Urothelium cell line (cell line): ENCODE measurements around the gene SLC38A9.
"Not testable (repeated sequence)": the region's sequence is repeated elsewhere in the genome, so short reads cannot be mapped to it uniquely, and the experiment has no call there.

Experiments
- DNase-seq: peaks from one replicate; pipeline ENCODE4 v3.0.0; 2011; ENCODE audit warnings: low spot score, mixed read lengths
- FAIRE-seq: peaks from 2 replicates; lab custom pipeline; 2011; peaks lifted over from hg19 to GRCh38; lab: Jason Lieb, UNC

The SLC38A9 gene

DNA sequence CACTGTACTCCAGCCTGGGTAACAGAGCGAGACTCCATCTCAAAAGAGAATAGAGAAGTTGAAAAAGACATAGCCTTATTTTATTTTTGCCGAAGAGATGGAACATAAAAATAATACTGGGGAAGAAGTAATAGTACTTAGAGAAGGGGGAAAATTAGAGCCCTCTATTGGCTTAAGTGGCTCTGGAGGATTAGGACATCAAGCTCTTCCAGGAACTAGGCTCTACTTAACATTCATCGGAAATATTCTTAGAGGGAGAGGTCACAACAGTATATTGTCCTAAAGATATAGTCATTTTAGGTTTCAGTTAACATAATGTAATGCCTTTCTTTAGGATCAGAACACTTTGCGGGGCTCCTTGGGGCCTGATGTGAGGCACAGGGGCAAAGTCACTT, 91.4 kb downstream of the SLC38A9 start:
- FAIRE-seq (no peak), DNase-seq (no peak)

DNA sequence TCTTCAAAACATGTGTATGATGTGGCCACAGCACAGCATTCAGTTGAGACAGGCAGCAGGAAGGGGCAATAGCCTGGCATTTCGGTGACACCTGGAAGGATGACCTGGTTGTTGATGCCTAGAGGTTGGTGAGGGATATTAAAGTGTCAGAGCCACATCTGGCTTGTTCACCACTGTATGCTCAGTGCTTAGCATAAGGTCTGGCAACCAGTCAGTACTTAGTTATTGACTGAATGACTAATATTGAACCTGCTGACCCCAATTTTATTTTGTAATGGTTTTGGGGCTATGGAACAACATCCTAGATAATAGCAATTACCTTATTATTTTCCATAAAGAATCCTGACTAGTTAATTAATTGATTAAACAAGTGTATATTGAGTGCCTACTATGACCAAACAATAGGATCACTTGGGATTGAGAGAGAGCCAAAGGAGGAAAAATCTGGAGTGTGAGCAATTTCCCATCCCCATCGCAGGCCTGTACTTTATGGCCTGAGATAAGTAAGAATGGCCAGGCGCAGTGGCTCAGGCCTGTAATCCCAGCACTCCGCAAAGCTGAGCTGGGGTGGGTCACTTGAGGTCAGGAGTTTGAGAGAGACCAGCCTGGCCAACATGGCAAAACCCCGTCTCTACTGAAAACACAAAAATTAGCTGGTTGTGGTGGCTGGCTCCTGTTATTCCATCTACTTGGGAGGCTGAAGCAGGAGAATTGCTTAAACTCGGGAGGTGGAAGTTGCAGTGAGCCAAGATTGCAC, 91.9 kb downstream of the SLC38A9 start:
- FAIRE-seq (no peak), DNase-seq (no peak)

DNA sequence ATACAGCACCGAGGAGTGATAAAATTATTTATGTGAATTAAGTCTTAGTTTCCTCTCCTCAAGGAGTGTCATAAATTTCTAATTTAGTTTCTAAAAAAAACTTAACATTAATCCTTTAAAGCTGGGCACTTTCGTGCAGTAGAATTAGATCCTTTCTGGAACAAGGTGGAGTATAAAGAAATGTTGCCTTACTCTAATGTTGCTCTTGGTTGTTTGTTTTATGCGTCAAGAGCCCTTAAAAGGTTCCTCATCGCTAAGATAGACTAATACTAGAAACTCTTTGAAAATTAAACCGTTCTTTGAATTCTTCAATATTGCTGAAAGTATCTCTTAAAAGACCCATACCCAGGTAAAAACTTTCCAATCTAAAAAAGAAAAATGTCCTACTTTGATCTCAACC, 93.8 kb downstream of the SLC38A9 start:
- no peak for DNase-seq
- FAIRE-seq = no peak

DNA sequence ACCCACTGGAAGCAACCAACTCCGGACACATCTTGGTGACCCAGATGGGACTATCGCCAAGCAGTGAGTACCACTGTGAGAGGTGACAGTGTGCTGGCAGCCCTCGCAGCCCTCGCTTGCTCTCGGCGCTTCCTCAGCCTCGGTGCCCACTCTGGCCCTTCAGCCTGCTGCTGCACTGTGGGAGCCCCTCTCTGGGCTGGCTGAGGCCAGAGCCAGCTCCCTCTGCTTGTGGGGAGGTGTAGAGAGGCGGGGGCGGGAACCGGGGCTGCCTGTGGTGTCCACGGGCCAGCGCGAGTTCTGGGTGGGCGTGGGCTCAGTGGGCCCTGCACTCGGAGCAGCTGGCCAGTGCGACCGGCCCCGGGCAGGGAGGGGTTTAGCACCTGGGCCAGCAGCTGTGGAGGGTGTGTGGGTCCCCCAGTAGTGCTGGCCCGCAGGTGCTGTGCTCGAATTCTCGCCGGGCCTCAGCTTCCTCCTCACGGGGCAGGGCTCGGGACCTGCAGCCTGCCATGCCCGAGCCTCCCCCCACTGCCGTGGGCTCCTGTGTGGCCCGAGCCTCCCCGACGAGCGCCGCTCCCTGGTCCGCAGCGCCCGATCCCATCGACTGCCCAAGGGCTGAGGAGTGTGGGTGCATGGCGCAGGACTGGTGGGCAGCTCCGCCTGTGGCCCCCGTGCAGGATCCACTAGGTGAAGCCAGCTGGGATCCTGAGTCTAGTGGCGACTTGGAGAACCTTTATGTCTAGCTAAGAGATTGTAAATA, 98.8 kb downstream of the SLC38A9 start:
- no peak for FAIRE-seq
- no peak for DNase-seq

DNA sequence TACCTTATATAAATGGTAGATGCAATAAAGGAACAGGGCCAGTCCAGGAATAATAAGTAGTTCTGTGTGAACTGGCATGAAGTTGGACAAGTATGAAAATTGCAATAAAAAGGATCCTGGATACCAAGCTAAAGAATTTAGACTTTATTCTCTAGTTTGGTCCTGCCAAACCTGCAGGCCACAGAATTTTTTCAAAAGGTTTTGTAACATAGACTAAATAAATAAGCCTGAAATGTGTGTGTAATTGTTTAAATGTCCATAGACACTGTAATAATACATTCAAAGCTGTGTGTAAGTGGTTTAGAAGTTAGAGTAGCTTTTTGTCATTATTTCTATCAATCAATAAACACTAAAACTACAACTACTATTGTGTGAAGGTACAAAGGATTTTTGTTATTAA, 101.6 kb downstream of the SLC38A9 start:
- FAIRE-seq (no peak), DNase-seq (no peak)

DNA sequence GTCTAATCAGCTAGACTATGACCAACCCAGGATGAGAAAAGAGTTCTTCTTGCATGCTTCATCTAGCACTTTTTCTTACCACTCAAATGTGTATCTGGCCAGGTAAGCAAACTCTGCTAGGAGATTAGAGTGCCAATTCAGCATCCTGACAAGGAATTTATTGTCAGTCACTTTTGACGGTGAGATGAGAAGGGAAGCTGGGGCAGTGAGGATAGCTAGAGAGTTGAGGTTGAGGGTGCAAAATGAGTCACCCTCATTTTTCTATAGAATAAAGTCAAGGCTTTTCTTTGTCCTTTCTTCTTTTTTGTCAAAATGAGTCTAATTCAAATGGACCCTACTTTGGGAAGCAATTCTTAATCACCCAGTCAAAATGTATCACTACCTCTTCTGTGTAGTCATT, 102.7 kb downstream of the SLC38A9 start:
- no peak for FAIRE-seq
- DNase-seq = no peak

DNA sequence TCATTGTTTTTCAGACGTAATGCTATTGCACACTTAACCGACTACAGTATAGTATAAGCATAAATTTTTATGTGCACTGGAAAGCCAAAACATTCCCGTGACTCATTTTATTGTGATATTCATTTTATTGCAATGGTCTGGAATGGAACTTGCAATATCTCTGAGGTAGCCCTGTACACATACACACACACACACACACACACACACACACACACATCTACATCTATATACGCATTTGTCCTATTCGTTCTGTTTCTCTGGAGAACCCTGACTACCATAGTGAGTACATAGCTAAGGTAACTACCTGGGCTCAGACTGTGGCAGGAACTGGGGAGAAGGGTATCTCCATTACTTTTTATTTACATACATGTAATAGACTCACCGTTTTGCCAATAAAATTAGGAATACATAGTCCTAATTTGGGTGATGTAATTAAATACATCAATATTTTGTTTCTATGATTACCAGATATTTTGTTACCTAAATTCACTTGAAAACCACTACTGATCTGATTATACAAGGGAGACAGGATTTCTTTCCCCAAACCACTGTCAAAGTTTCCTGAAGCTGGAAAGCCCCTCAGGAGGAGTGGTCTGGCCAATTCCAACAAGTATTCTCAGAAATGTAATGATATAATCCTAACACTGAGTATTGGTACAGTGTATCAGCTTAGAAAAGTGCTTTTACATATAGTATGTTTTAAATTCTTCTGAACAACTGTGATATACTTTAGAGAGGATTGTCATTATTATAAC, 103.4 kb downstream of the SLC38A9 start:
- DNase-seq = no peak
- no peak for FAIRE-seq

DNA sequence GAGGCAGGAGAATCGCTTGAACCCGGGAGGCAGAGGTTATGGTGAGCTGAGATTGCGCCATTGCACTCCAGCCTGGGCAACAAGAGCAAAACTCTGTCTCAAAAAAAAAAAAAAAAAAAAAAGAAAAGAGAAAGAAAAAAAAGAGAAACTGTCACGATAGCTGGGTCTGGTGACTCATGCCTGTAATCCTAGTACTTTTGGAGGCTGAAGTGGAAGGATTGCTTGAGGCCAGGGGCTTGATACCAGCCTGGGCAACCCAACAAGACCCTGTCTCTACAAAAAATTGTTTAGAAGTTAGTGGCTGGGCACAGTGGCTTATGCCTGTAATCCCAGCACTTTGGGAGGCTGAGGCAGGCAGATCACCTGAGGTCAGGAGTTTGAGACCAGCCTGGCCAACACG, 104.8 kb downstream of the SLC38A9 start:
- not testable (repeated sequence) for FAIRE-seq, DNase-seq

DNA sequence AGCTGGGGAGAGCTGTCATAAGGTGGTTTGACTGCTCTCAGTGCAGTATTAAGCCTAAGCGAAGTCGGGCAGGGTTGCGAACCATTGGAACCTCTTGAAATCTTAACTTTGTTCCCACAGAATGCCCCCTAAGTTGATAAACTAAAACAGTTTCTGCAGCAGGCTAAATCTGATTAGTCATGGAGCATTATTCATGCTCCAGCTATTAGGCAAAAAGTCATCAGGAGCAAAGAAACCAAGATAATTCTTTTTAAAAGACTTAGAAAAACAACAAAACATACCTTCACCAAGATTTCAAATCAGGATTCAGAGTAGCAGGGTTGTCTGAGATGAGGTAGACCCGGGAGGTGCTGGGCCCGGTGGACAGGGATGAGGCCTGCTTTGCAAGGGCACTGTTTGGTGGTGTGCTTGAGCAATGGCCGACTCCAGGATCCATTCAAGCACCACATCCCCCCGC, 107.5 kb downstream of the SLC38A9 start:
- FAIRE-seq (peak; percentile 23), DNase-seq (no peak)

DNA sequence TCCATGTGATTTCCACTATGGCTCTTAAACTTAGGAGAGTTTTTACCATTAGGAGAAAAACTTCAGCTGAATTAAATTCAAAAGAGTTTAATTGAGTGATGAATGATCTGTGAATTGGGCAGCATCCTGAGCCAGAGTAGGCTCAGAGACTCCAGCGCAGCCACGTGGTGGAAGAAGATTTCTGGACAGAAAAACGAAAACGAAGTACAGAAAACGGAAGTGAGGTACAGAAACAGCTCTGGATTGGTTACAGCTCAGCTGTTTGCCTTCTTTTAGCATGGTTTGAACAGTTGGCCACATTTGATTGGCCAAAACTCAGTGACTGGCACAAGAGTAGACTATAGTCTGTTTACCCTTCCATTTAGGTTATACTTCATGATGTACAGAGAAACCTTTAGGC, 108.2 kb downstream of the SLC38A9 start:
- no peak for DNase-seq
- no peak for FAIRE-seq

DNA sequence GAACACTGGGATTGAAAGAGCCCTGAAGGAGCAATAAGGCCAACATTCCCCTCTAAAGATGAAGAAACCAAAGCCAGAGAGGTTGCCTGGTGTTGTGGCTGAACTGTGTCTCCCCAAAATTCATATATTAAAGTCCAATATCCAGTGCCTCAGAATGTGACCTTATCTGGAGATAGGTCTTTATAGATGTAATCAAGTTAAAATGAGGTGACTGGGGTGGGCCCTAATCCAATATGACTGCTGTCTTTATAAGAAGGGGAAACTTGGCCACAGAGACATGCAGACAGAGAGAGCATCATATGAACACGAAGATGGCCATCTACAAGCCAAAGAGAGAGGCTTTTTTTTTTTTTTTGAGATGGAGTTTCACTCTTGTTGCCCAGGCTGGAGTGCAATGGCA, 110.5 kb downstream of the SLC38A9 start:
- no peak for FAIRE-seq
- DNase-seq = no peak

DNA sequence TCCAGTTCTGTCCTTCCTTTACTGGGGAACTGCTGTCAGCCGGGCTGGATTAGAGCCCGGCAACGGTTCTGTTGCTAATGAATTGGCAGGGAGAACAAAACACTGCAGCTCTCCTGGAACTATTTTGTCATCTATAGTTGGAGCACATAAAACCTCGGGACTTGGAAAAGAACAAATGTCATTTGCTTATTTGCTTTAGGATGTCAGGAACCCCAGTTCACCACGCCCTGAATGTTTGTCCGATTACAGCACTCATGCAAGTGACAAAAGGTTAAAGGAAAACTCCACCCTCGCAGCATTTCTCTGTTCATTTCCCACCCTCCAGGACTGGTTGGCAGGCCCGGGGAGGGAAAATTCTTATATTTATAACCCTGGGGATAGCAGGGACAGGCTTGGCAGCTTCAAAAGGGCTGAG, 110.9 kb downstream of the SLC38A9 start:
- FAIRE-seq (no peak), DNase-seq (peak; percentile 57)

DNA sequence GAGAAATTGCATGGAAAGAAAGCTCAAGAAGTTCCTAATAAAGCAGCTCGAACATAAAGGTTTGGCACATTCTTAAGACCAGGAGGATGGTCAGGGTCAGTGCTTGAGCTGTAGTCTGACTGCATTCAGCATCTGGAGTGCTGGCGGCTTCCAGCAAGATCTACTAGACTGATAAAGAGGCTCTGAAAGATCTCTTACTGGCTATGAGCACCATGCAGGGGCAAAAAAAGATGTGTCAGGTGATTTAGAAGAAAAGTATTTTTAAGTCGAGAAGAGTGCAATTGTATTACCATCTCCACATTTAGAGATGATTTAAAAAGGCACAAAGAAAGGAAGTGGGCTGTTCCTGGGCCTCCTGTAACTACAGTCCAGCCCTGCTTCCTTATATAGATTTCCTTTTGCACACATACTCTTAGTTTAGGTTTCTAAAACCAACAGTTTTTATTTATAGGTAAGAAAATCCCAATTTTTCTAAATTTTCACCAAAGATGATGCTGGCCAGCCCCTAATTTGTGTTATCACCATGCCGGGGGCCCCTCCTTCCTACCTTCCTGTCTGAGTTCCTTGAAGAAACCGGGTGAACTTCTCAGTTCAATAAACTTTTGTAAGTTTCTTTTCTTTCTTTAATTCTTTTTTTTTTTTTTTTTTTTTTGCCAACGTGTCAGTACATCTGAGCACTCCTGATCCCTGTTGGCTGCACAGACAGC, 111.5 kb downstream of the SLC38A9 start:
- DNase-seq (no peak), FAIRE-seq (no peak)

DNA sequence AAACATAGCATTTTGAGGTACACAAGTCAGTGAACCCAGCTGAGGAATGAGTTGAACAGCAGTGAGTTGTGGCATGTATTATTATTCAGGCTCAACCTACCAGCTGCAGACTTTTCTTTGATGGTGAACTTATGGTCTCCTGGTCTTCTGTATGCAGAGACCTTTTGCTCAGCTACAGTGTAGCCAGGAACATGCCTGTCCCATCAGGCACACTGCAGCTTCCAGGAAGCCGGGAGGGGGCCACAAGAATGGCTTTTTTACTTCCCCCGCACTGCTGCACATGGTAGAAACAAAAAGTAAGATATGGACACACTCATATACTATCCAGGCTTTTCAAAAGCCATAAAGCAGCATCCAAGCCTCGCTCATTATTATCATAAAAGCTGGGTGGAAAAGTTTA, 112.0 kb downstream of the SLC38A9 start:
- DNase-seq (no peak), FAIRE-seq (no peak)

DNA sequence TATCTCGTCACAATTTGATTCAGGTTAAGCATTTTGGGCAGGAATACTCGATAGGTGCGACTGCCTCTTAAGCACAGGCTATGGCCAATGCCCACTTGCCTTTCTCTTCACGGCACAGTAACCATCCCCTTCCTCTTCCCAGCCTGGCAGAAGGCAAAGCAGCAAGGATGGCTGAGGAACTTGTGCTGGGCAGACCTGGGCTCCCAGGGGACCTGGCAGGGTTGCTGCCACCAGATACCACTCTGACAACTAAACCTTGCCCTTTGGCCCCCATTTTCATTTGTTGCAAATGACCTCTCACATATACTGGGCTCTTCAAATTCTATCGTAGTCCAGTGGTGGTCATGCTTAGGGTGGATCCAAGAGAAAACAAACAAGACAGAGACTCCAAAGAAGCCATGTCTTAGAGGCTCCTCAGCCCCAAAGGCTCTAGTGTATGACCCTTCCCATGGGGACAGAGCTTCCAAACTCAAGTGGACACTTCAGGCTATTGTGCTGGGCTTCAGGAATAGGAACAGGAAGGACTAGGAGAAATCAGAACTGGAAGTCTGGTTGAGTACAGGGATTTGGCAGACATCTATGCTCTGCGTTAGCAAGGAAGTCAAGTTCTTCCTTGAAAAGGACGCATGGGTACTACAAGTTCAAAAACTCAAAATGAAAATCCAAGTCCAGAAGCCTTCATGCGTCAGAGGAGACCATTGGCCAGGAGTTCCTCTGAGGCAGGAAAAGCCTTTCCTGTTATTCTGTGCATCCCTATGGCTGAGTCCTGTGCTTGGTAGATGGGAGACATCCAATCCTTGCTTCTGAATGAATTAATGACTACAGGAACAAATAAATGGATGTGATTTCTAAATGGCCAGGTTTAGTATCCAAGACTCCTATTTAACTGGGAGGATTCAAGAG, 112.7 kb downstream of the SLC38A9 start:
- FAIRE-seq (no peak), DNase-seq (no peak)

DNA sequence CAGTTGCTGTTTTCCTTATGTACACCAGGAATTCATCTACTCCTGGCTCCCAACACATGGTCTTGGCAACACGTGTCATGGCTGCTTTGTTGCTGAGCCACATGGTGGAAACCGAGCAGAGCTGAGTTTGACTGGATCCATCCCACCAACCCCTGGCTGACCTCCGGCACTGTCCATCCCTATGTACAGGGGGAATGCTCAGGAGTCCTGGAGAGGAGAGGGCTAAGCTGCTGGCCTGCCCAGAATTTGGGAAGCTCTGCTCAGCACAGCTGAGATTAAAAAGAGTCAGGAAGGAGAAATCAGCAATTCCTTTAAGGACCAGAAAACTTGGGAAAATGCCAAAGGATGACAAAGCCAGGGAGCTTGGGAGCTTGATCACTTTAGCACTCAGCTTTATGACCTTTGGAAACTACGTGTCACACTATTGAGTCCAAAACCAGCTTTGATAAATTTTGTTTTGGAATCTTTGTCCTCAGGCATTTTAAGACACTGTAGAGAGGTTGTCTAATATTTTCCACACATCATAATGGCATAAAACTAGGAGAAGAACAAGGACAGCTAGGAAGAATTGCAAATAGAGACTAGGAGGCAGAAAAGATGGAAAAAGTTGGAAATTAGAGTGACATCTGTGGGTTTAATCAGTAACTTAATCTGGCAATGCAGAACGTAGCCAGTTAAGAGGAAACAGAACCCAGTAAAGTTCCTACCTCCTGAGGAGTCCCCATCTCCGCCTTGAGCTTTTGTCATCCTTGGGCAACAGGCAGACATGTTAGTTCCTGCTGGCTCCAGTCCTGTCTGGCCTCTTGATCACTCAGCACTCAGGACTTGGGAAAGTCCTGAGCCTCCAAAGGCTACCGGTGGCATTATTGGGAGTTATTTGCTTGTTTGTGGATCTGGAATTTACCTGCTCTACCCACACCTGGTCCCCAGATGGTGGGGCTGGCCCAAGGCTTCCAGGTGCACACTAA, 114.8 kb downstream of the SLC38A9 start:
- FAIRE-seq (no peak), DNase-seq (peak; percentile 56)

DNA sequence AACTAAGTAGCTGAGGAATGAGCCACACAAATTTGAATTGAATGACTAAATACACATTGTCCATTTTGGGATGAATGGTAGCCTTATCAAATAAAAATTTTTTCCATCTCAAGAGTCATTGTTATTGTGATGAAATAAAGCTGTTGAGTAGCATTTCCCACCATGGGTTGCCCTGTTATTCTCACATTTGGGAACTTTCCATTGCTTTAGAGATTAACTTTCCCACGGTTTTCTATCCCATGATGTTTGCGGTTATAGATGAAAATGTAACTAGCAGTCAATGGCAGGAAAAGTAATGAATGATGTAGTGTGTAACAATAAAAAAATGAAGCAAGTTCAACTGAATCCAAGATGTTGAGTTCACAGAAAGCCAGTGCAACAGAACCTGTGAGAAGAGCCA, 117.5 kb downstream of the SLC38A9 start:
- no peak for DNase-seq
- FAIRE-seq = no peak

DNA sequence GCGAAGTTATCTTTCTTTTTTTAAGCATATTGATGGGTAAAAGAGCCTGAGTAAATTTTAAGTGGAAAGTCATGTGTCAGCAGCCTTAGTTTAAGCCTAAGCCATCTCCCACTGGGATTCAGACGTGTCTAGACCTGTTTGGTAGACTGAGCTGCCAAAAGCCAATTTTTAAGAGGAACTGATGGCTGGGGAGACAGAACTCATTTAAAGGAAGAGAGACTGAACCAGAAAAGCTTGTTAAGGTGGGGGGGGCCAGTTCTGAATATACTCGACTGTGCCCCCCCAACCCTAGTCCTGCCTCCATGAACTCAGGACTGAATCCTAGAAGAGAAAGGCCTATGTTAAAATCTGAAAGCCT, 119.0 kb downstream of the SLC38A9 start:
- DNase-seq = no peak
- no peak for FAIRE-seq
